OCI-LY3 (cell line): ENCODE data around the gene CAMK2D.

ENCODE experiments used
- EZH2phosphoT487 ChIP-seq: fragments of 200-600 bp; shearing (Covaris generic); IDR thresholded peaks from 2 replicates; pipeline ENCODE4 v1.6.1; 2018; ENCODE audit warnings: antibody characterized with exemption, mixed run types, low read depth
- TF ChIP-seq, protein P1 (sequence below): fragments of 200-600, 300-600 bp; sonication (generic); IDR thresholded peaks from 2 replicates; pipeline ENCODE4 v1.5.1; 2014; ENCODE audit warnings: antibody characterized with exemption, low read length, low read depth

- TF ChIP-seq, protein P1, sequence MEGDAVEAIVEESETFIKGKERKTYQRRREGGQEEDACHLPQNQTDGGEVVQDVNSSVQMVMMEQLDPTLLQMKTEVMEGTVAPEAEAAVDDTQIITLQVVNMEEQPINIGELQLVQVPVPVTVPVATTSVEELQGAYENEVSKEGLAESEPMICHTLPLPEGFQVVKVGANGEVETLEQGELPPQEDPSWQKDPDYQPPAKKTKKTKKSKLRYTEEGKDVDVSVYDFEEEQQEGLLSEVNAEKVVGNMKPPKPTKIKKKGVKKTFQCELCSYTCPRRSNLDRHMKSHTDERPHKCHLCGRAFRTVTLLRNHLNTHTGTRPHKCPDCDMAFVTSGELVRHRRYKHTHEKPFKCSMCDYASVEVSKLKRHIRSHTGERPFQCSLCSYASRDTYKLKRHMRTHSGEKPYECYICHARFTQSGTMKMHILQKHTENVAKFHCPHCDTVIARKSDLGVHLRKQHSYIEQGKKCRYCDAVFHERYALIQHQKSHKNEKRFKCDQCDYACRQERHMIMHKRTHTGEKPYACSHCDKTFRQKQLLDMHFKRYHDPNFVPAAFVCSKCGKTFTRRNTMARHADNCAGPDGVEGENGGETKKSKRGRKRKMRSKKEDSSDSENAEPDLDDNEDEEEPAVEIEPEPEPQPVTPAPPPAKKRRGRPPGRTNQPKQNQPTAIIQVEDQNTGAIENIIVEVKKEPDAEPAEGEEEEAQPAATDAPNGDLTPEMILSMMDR: no peak
- TF ChIP-seq EZH2phosphoT487: no peak
Measured at GRCh38 chr4:113697429-113697828, 64.1 kb downstream of the CAMK2D start.
